NOMO-1 treated with dmso at 0.1 percent for 144 hours (cell line): ENCODE results near the gene APOL3.
"Not testable (repeated sequence)": the region's sequence is repeated elsewhere in the genome, so short reads cannot be mapped to it uniquely, and the experiment has no call there.

Source experiments
- DNase-seq: peaks from one replicate; lab custom pipeline; 2025; ENCODE audit not compliant: unreplicated experiment; lab: John Stamatoyannopoulos, UW

Gene APOL3

GRCh38 chr22:36104435-36104834 lies 56.1 kb downstream of the APOL3 start:
- DNase-seq: no peak

GRCh38 chr22:36103891-36104290 lies 56.7 kb downstream of the APOL3 start:
- no peak for DNase-seq

GRCh38 chr22:36102995-36103394 lies 57.6 kb downstream of the APOL3 start:
- no peak for DNase-seq

GRCh38 chr22:36101756-36102155 lies 58.8 kb downstream of the APOL3 start:
- no peak for DNase-seq

- DNase-seq: not testable (repeated sequence)
Observed at GRCh38 chr22:36100908-36101307, 59.6 kb downstream of the APOL3 start.

GRCh38 chr22:36100134-36100824 lies 60.3 kb downstream of the APOL3 start:
- no peak for DNase-seq

- DNase-seq: not testable (repeated sequence)
Observed at GRCh38 chr22:36099561-36099960, 61.0 kb downstream of the APOL3 start.

GRCh38 chr22:36097880-36098279 lies 62.7 kb downstream of the APOL3 start:
- no peak for DNase-seq

GRCh38 chr22:36090772-36091171 lies 69.8 kb downstream of the APOL3 start:
- DNase-seq: not testable (repeated sequence)
